K562 (cell line): Measurements from ENCODE around the gene DNASE1L1. TPM values are rescaled to one million over a fixed set of nuclear protein-coding genes. Genes with fewer than 3 reads are reported as not detected.
A peak's percentile ranks its signal among the peaks of the same experiment; 100 is the strongest.

Experiments
- ATF6 ChIP-seq: sonication (generic); formaldehyde crosslinking; IDR thresholded peaks from 2 replicates; pipeline ENCODE4 v1.4.0; 2020; ENCODE audit warnings: mild to moderate bottlenecking, missing genetic modification reagents
- CBX1 ChIP-seq: sonication (generic); IDR thresholded peaks from 2 replicates; pipeline ENCODE4 v1.6.1; 2016; ENCODE audit warnings: antibody characterized with exemption, low read depth, mild to moderate bottlenecking
- EGR1 ChIP-seq: fragments of 450-650 bp; conservative IDR thresholded peaks from 2 replicates; pipeline ENCODE4 v1.6.1; 2017; ENCODE audit warnings: mild to moderate bottlenecking
- HDAC1 ChIP-seq, 2 experiments: fragments of 450-650 bp; IDR thresholded peaks; 2 replicates each; pipeline ENCODE4 v1.6.1; 2016 to 2017; ENCODE audit warnings: inconsistent platforms in 1 of 2, mild to moderate bottlenecking in 1 of 2, moderate library complexity in 1 of 2
- KDM5B ChIP-seq: fragments of 200-600 bp; sonication (generic); IDR thresholded peaks from 2 replicates; pipeline ENCODE4 v1.6.1; 2012; ENCODE audit warnings: low read depth, mild to moderate bottlenecking, moderate library complexity, low read length, control low read depth, inconsistent platforms; ENCODE audit not compliant: insufficient replicate concordance
- TAF7 ChIP-seq: fragments of 450-650 bp; IDR thresholded peaks from 2 replicates; pipeline ENCODE4 v1.6.1; 2016; ENCODE audit warnings: missing genetic modification characterization, missing compliant biosample characterization
- TCF3 ChIP-seq: sonication (generic); formaldehyde crosslinking; IDR thresholded peaks from 2 replicates; pipeline ENCODE4 v1.4.0; 2020; ENCODE audit warnings: mild to moderate bottlenecking, missing genetic modification reagents
- TRIM25 ChIP-seq: fragments of 450-650 bp; IDR thresholded peaks from 2 replicates; pipeline ENCODE4 v1.7.0; 2016; ENCODE audit warnings: borderline replicate concordance
- ZBTB40 ChIP-seq, 2 experiments: fragments of 450-650 bp in 1 of 2; sonication (generic) in 1 of 2; formaldehyde crosslinking in 1 of 2; IDR thresholded peaks; 2 replicates each; pipeline versions ENCODE4 v1.7.1 to v1.9.0; 2016 to 2022; ENCODE audit warnings: inconsistent platforms in 1 of 2, mild to moderate bottlenecking in 1 of 2, missing genetic modification reagents in 1 of 2
- ZFP91 ChIP-seq: sonication (generic); formaldehyde crosslinking; IDR thresholded peaks from 2 replicates; pipeline ENCODE4 v1.8.0; 2022; ENCODE audit warnings: mild to moderate bottlenecking, missing genetic modification reagents
- ZKSCAN3 ChIP-seq: fragments of 250-450 bp; sonication (Bioruptor Pico); IDR thresholded peaks from 2 replicates; pipeline ENCODE4 v1.4.0; 2020
- polyA plus RNA-seq, 8 experiments: library from polyadenylated mRNA; depleted of rRNA in 4 of 8; stranded (reverse) in 5 of 8; unstranded in 3 of 8; fragments of >200 nt; fragmentation: Nextera tagmentation in 2 of 8; fragmentation: Illumina TruSeq in 1 of 8; extraction: Ambion mirVana in 2 of 8; extraction: Trizol in 1 of 8; gene quantifications; 2 replicates each; pipeline versions ENCODE4 v1.2.1 to v1.2.3, GENCODE V29; 2011 to 2014; ENCODE audit warnings: inconsistent platforms in 1 of 8, missing spikeins in 1 of 8
- total RNA-seq, 7 experiments: library from RNA; depleted of rRNA in 6 of 7; stranded (reverse); fragments of >200 nt in 6 of 7; fragmentation: Illumina TruSeq in 2 of 7; extraction: Trizol in 2 of 7; gene quantifications; 2 replicates each; pipeline versions ENCODE4 v1.2.1 to v1.2.3, GENCODE V29; 2011 to 2021; ENCODE audit warnings: low replicate concordance in 1 of 7

Gene DNASE1L1
- total and polyA plus RNA-seq, 9 of the 15 experiments (the other 6 are each of a cell fraction or from before 2014, with no cell fraction given) = 0.73 to 12.6 (median 7.9) TPM

GRCh38 chrX:154371017-154371788 lies 37.9 kb downstream of the DNASE1L1 start (continued):
- no peak for TF ChIP-seq TRIM25
- no peak; the same call in 1 of the 2 replicates for TF ChIP-seq EGR1
- TF ChIP-seq CBX1 = peak; percentile 90; the same call in 1 of the 2 replicates
- TF ChIP-seq ZKSCAN3 (CRISPR knock-in tag) = no peak
- TF ChIP-seq ATF6 = 0 out of 2 replicates have a peak, but pooled peaks have one; percentile 65
- peak; percentile 99 for TF ChIP-seq ZFP91 (CRISPR knock-in tag)
- TF ChIP-seq TAF7 (tag) = peak; percentile 77
- 0 out of 2 replicates have a peak, but pooled peaks have one; percentile 25 for TF ChIP-seq TCF3 (CRISPR knock-in tag)
- peak; percentile 100 for TF ChIP-seq KDM5B
- no peak for TF ChIP-seq ZBTB40 (IDR thresholded peaks at IDR 0.05)
- TF ChIP-seq ZBTB40 (CRISPR knock-in tag; IDR thresholded peaks at IDR 0.05) = no peak; the same call in 1 of the 2 replicates
- peak in 1 of 2 experiments; percentile 78; a peak in 2 of 4 replicates for TF ChIP-seq HDAC1 (IDR thresholded peaks at IDR 0.05)
